HG02981 (cell line): ENCODE data around the gene TEX47.

ENCODE experiments used
- ATAC-seq: cut with Tn5 transposase; IDR thresholded peaks from one replicate; pipeline ENCODE4 v1.9.1; 2021; ENCODE audit warnings: mild to moderate bottlenecking, moderate library complexity; ENCODE audit not compliant: unreplicated experiment

TEX47 gene

GRCh38 chr7:88795553-88795952, at the start of gene TEX47:
TSS of gene TEX47 (minus strand) at chr7:88795737. CDS start at chr7:88794942, 795 bp downstream.
- no peak for ATAC-seq

GRCh38 chr7:88845091-88845490, 49.6 kb upstream of the TEX47 start:
- ATAC-seq: no peak

- ATAC-seq: no peak
Measured at GRCh38 chr7:88842201-88842600, 46.7 kb upstream of the TEX47 start.

GRCh38 chr7:88835147-88835728, 39.7 kb upstream of the TEX47 start:
- peak; percentile 88 for ATAC-seq

GRCh38 chr7:88826222-88826621, 30.7 kb upstream of the TEX47 start:
- no peak for ATAC-seq

- ATAC-seq: no peak
Measured at GRCh38 chr7:88818552-88818951, 23.0 kb upstream of the TEX47 start.

- no peak for ATAC-seq
Measured at GRCh38 chr7:88806280-88807037, 10.9 kb upstream of the TEX47 start.

GRCh38 chr7:88801046-88801445, 5.5 kb upstream of the TEX47 start:
- no peak for ATAC-seq

GRCh38 chr7:88792361-88792760, 3.2 kb downstream of the TEX47 start:
- no peak for ATAC-seq

GRCh38 chr7:88791891-88792290, 3.6 kb downstream of the TEX47 start:
- no peak for ATAC-seq

- peak; percentile 66 for ATAC-seq
Measured at GRCh38 chr7:88789480-88790064, 6.0 kb downstream of the TEX47 start.

GRCh38 chr7:88787777-88788176, 7.8 kb downstream of the TEX47 start:
- ATAC-seq: no peak

GRCh38 chr7:88775838-88776237, 19.7 kb downstream of the TEX47 start:
- no peak for ATAC-seq

GRCh38 chr7:88772776-88773175, 22.8 kb downstream of the TEX47 start:
- no peak for ATAC-seq

GRCh38 chr7:88771417-88771816, 24.1 kb downstream of the TEX47 start:
- no peak for ATAC-seq

GRCh38 chr7:88761779-88762178, 33.8 kb downstream of the TEX47 start:
- no peak for ATAC-seq

GRCh38 chr7:88760136-88760515, 35.4 kb downstream of the TEX47 start:
- no peak for ATAC-seq

GRCh38 chr7:88759230-88760135, 36.1 kb downstream of the TEX47 start, which contains the start of gene ZNF804B:
TSS of gene ZNF804B (plus strand) at chr7:88759700. CDS start at chr7:88759977, 277 bp downstream.
- no peak for ATAC-seq

GRCh38 chr7:88758381-88759229, 36.9 kb downstream of the TEX47 start:
- no peak for ATAC-seq

- no peak for ATAC-seq
Measured at GRCh38 chr7:88757371-88757770, 38.2 kb downstream of the TEX47 start.
